NCI-H1694 (cell line): ENCODE measurements around the gene BZW2.

Source experiments
- DNase-seq: peaks from one replicate; lab custom pipeline; 2025; lab: John Stamatoyannopoulos, UW

BZW2 gene

GRCh38 chr7:16753932-16754855 lies 108.2 kb downstream of the BZW2 start:
- peak; percentile 20 for DNase-seq

GRCh38 chr7:16754856-16755317 lies 108.9 kb downstream of the BZW2 start:
- no peak for DNase-seq

DNA sequence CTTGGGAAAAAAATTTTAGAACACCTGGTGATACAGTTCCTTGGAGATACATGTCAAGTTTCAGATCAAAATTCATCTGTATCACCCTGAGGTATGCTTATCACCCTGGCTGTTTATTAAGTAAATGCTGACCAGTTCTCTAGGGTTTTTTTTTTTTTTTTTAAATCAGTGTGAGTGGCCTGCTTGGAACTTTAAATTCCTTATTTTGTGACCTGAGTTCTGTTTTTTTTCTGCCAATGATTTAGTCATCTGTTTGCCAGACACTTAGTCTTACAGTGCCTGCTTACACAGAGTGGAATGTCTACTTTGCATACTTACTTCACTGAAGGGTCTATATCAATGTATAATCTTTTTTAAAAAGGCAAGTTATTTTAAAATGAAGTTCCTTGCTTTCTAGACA lies 109.4 kb downstream of the BZW2 start:
- no peak for DNase-seq
